Rectal smooth muscle tissue (tissue), 1 donor: ENCODE measurements around the gene RTP2.
A peak's percentile ranks its signal among the peaks of the same experiment; 100 is the strongest.

ENCODE experiments used
- H3K27ac ChIP-seq: one replicate; pipeline ENCODE4 v1.7.0; 2013; ENCODE audit warnings: low read depth, low read length, inconsistent platforms
- H3K27me3 ChIP-seq: one replicate; pipeline ENCODE4 v1.7.0; 2013; ENCODE audit warnings: low read length; ENCODE audit not compliant: control insufficient read depth, insufficient read depth
- H3K36me3 ChIP-seq: one replicate; pipeline ENCODE4 v1.7.0; 2013; ENCODE audit warnings: low read length; ENCODE audit not compliant: control insufficient read depth, insufficient read depth
- H3K4me1 ChIP-seq: one replicate; pipeline ENCODE4 v1.7.0; 2013; ENCODE audit warnings: low read length; ENCODE audit not compliant: control insufficient read depth, insufficient read depth
- H3K4me3 ChIP-seq: one replicate; pipeline ENCODE4 v1.7.0; 2013; ENCODE audit warnings: low read length
- H3K9ac ChIP-seq: one replicate; pipeline ENCODE4 v1.7.0; 2013; ENCODE audit warnings: low read length

RTP2 gene

DNA sequence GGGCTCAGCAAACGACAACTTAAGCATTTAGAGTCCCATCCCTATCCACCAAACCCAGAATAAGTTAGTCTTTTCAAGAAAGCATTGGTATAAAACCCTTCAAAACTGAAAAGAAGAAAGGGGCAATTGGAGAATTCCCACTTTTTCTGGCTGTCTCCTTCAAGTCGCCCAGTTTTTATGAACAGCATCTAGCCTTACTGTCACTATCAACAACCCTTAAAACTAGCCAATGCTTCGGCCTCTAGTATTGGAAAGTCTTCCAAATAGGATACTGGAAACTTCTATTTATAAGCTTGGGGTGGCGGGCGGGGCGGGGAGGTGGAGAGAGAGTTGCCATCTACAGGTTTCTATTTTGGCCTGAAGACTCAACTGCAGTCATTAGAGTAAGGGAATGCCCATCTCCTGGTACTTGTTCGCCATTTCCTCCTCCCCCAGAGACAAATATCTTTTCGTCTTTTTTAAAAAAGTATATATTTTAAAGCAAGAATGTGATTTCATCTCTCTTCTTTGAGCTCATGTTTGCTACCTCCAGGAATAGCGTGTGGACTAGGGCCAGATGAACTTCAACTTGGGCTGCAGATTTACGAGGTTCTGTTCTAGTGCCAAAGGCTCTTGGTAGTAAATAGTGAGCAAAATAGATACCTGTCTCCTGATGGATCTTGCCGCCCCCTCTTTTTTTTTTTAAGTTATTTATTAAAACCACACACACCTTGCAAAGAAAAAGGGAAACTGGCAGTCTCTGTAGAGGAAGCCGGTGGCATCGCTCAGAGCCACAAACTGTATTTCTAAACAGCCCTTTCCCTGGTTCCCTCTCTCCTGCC is 40.2 kb upstream of the RTP2 start:
- Histone ChIP-seq H3K27me3 (no peaks in the 10 kb centered on the region), H3K36me3 (no peaks in the 10 kb centered on the region), H3K9ac (peak overlapping the region; percentile 24), H3K27ac (peak overlapping the region; percentile 96), H3K4me3 (peak overlapping the region; percentile 93), H3K4me1 (peaks cover 21% of the 10 kb centered on the region)

DNA sequence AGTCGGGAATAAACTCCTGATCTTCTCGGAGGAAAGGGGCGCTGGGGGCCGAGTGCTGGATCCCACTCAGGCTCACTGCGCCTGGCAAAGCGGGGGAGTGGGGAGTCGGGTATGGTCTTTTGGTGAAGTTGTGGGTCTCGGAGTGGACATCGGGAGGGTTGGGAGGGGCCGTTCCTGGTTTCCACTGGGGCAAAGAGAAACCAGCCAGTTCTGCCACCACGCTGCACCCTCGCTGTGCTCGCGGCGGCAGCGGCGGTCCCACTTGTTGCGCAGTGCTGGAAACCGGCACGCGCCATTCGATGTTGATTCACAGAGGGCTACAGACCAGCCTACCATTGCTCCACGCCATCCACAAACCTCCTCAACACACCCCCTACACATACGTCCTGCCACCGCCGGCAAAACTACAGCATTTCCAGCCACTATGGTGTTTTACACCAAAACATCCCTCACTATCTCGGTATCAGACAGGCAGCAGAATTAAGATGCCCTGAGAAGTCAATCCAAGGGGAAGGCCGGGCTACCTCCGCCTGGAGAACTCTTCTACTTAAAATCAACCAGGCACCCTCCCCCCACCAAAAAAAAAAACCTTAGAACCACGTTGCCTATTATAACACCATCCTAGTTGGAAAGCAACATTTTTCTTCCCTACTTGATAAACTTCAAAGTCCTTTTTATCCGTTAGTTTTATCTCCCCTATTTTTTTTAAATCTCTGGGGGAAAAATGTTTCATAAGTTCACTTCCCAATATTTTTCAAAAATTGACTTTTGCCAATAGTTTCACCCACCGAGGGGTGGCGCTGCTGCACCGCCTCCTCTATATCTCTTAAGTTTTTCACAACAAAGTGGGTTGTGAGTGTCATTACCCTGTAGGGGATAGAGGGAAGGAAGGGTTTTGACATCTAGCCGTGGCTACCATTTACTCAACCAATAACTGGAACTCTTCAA is 39.3 kb upstream of the RTP2 start:
- peaks cover 24% of the 10 kb centered on the region for H3K4me1 ChIP-seq
- peak overlapping the region; percentile 93 for H3K9ac ChIP-seq
- no peaks in the 10 kb centered on the region for H3K36me3 ChIP-seq
- peak overlapping the region; percentile 92 for H3K4me3 ChIP-seq
- peak overlapping the region; percentile 99 for H3K27ac ChIP-seq
- no peaks in the 10 kb centered on the region for H3K27me3 ChIP-seq

- Histone ChIP-seq H3K4me3 (peak overlapping the region; percentile 92), H3K9ac (peak overlapping the region; percentile 93), H3K4me1 (peaks cover 28% of the 10 kb centered on the region), H3K36me3 (no peaks in the 10 kb centered on the region), H3K27ac (peak overlapping the region; percentile 99), H3K27me3 (no peaks in the 10 kb centered on the region)
Observed at GRCh38 chr3:187740421-187741399, 38.4 kb upstream of the RTP2 start.

DNA sequence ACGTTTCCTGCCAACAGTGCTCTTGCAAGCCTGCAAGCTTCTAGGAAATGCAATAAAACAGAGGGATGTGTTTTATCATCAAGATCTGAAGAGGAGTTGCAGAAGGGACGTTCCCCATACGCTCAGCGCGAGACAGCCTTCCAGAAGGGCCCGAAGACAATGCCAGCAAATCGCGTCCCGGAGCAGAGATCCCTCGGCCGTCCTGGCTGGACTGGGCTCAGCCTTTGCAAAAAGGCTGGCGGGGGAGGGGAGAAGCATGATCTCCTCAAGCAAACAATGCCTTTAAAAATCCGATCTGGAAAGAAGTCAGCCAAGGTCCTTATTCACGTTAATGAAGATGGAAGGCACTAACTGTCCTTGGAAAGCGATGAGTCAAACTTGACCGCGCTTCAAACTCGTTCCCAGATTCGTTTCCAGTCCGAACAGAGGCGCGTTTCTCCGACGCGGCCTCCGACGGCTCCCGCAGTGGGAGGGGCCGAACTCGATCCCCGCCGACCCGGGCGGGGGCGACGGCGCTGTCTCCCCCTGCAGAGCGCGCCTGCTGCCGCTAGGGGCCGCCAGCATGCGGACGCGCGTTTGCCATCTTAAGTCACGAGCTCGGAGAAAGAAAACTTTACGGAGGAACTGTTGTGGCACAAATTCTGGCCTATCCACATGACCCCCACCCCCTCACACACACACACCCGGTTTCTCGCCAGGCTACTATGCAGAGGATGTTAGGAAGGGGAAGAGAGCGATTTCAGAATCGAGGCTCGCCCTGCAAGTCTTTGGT is 37.4 kb upstream of the RTP2 start:
- Histone ChIP-seq H3K36me3 (no peaks in the 10 kb centered on the region), H3K4me1 (peaks cover 32% of the 10 kb centered on the region), H3K27me3 (no peaks in the 10 kb centered on the region), H3K27ac (peak overlapping the region; percentile 99), H3K4me3 (peak overlapping the region; percentile 92), H3K9ac (peak overlapping the region; percentile 93)

GRCh38 chr3:187739094-187739560 is 36.8 kb upstream of the RTP2 start:
- Histone ChIP-seq H3K27ac (peak overlapping the region; percentile 99), H3K4me1 (peaks cover 32% of the 10 kb centered on the region), H3K4me3 (peak overlapping the region; percentile 92)

DNA sequence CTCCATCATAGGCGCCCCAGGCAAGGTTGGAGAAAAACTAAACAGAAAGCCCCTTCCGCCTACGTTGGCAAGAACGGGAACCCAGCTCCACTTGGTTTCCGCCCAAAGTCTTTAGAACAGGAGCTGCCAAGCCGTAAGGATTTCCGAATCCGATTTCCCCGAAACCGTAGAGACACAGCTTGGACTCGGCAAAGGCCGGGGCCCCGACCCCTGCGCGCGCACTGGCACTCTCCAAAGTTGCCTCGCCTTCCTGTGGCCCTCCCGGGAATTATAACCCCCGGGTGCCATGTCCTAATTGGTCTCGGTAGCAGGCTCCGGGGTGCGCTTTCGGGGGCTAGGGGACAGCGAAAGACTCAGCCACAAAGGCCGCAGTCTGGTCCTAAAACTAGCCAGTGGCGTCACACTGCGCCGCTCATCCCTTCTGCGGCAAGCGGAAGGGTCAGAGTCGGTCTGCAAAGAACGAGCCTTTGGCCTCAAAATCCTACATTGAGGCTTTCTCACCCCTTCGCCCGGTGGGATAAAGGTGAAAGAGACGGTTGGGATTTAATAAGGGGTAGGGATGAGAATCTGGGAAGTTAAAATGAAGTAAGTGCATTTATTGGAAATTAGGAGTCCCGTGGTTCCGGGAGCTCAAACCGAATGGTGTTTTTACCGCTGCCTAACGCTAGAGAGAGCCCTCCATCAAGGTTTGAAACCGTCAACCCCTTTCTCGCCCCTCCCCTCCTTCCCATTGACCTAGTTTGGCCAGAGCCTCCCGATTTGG is 36.2 kb upstream of the RTP2 start:
- peak overlapping the region; percentile 79 for H3K9ac ChIP-seq
- peak overlapping the region; percentile 99 for H3K27ac ChIP-seq
- H3K4me1 ChIP-seq: peaks cover 32% of the 10 kb centered on the region
- no peaks in the 10 kb centered on the region for H3K36me3 ChIP-seq
- no peaks in the 10 kb centered on the region for H3K27me3 ChIP-seq
- H3K4me3 ChIP-seq: peak overlapping the region; percentile 92

More at GRCh38 chr3:187739094-187739560, 36.8 kb upstream of the RTP2 start:
- Histone ChIP-seq H3K36me3 (no peaks in the 10 kb centered on the region), H3K27me3 (no peaks in the 10 kb centered on the region), H3K9ac (no peak overlapping the region)

- H3K4me1 ChIP-seq: peaks cover 32% of the 10 kb centered on the region
- H3K27ac ChIP-seq: peak overlapping the region; percentile 99
- H3K36me3 ChIP-seq: peaks cover 3% of the 10 kb centered on the region
- peak overlapping the region; percentile 92 for H3K4me3 ChIP-seq
- H3K27me3 ChIP-seq: no peaks in the 10 kb centered on the region
- H3K9ac ChIP-seq: peak overlapping the region; percentile 79
Observed at GRCh38 chr3:187738071-187738330, 35.6 kb upstream of the RTP2 start.

DNA sequence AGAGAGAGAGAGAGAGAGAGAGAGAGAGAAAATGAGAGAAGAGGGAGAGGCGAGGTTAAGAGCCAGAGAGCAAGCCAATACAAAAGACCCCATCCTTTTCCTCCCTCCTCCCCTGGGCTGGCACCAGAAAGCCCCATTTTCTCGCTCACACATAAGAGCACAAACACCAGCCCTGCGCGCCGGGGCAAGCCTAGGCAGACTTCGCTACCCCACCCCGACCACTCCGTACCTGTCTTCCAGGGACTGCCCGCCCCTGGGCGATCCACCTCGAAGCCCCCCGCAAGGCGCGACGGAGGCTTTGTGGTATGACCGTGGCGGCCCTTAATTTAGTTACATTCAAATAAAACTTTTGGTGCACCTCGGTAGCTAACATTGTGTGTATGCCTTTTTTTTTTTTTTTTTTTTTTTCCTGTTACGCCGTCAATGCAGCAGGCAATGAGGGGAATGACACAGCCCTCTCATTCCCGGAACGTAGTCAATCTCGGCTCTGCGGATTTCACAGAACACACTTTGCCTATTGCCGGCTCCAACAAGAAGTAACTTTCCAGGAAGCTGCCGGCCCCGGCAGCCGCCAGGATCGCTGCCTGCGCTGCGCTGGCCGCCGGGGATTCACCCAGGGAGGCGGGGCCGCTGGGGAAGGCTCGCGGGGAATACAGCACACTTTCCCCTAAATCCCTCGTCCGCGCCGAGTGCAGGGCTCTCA is 35.2 kb upstream of the RTP2 start:
- H3K36me3 ChIP-seq: peaks cover 3% of the 10 kb centered on the region
- peak overlapping the region; percentile 92 for H3K4me3 ChIP-seq
- peaks cover 29% of the 10 kb centered on the region for H3K4me1 ChIP-seq
- peak overlapping the region; percentile 99 for H3K27ac ChIP-seq
- no peaks in the 10 kb centered on the region for H3K27me3 ChIP-seq
- H3K9ac ChIP-seq: peak overlapping the region; percentile 79

- Histone ChIP-seq H3K36me3 (peaks cover 3% of the 10 kb centered on the region), H3K27ac (peak overlapping the region; percentile 99), H3K27me3 (no peaks in the 10 kb centered on the region), H3K4me1 (peaks cover 24% of the 10 kb centered on the region), H3K9ac (peak overlapping the region; percentile 8), H3K4me3 (peak overlapping the region; percentile 92)
Observed at GRCh38 chr3:187737006-187737367, 34.6 kb upstream of the RTP2 start.

DNA sequence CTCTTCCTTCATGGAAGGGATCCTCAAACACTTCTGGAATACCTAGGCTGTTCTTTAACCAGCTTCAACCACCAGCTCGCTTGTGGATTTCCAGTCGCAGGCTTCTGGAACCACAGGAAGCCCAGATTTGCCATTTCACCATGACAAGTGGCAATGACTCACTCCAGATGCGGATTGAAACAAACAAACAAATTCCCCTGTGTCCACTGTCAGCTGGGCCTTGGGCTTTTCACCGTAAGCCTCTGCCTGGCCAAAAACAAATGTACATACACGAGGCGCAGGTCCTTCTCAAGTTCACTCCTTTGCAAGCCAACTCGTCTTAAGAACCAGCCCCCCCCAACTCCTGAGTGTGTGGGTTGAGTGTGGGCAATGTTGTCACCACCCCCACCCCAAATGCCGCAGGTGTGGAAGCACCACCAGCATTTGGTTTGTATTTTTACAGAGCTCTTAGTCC is 34.1 kb upstream of the RTP2 start:
- no peak overlapping the region for H3K9ac ChIP-seq
- peaks cover 5% of the 10 kb centered on the region for H3K36me3 ChIP-seq
- H3K27ac ChIP-seq: peak overlapping the region; percentile 17
- H3K4me1 ChIP-seq: peaks cover 24% of the 10 kb centered on the region
- peak overlapping the region; percentile 22 for H3K4me3 ChIP-seq
- no peaks in the 10 kb centered on the region for H3K27me3 ChIP-seq
